Endometrial microvascular endothelial cells (primary cell): ENCODE measurements around the gene ATP2B3. TPM values are rescaled to one million over a fixed set of nuclear protein-coding genes. Genes with fewer than 3 reads are reported as not detected.

Source experiments
- in situ Hi-C: cut with HindIII; loops from 2 replicates; pipeline ENCODE4 v1.10.0; 2017; ENCODE audit warnings: low sequenced_read_pairs, low pct_unique_long_range_greater_than_20kb; ENCODE audit errors: inconsistent ontology term
- total RNA-seq: library from RNA; depleted of rRNA; stranded (reverse); fragments of >200 nt; gene quantifications from one replicate; pipeline ENCODE4 v1.2.3, GENCODE V29; 2015; ENCODE audit errors: inconsistent ontology term

Gene ATP2B3
- total RNA-seq, 1 donor from 2014 or later = not detected

DNA sequence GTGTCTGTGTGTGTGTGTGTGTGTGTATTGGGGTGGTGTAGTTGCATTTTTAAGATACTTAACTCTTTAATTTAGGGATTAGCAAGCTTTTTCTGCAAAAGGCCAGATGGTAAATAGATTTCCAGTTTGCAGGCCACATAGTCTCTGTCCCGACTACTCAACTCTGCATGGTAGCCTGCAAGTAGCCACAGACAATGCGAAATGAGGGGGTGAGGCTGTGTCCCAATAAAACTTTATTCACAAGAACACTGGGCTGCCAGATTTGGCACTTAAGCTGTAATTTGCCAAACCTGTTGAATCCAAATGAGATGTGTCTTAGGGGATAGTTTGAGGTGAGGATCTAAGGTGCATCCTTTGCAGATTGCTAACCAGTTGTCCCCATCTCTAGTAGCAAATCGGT, 6.8 kb downstream of the ATP2B3 start:
- in situ Hi-C loops = no loop called here

DNA sequence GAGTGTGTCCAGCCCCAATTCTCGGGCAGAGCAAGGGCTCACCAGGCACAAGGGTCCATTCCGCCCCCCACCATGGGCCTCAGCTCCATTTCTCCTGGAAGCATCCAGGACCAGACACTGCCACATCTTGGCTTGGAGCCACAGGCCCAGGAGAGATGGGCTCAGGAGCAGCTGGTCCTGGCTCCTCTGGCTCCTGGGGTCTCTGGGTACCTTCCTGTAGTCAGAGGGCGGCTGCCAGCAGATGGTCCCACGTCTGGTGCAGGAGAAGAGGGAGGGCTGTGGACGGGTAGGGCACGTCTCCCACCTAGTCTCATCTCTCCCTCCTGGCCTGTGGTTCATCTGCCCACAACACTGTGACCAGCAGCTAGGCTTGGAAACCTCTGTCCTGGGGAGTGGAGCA, 8.0 kb downstream of the ATP2B3 start:
- in situ Hi-C loops = no loop called here

DNA sequence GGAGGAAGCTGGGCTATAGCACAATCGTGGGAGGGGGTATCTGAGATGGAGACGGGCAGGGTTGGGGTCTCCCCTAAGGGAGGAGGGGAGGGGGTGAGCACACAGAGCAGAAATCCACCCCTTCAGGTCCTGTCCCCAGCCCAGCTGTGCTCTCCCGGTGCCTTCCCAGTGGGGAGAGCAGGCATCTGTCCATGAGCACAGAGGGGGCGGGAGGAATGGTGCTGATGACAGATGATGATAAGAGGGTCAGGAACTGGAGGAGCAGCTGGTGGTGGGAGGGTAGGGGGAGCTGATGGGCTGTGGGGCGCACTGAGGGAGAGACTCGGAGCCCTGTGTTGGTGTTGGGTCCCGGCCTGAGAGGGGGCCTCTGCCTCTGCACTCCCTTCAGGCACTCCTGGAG, 8.6 kb downstream of the ATP2B3 start:
- in situ Hi-C loops = no loop called here

DNA sequence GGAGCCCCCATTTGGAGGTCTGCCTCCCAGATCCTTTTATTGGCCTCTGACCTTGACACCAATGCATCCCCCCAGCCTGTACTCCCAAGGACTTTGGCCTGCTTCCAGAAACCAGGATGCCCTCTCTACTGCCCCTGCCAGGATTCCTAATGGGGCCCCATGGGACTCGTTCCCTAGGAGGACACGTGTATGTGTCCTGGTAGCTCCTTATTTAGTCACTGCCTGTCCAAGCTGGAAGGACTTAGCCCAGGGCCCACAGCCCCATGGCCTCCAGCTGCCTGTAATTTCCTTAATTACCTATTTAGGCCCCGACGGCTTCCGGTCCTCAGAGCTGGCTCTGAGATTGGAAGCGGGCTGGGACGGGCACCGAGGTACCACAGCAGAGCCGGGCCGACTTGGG, 9.4 kb downstream of the ATP2B3 start:
- in situ Hi-C loops = no loop called here

DNA sequence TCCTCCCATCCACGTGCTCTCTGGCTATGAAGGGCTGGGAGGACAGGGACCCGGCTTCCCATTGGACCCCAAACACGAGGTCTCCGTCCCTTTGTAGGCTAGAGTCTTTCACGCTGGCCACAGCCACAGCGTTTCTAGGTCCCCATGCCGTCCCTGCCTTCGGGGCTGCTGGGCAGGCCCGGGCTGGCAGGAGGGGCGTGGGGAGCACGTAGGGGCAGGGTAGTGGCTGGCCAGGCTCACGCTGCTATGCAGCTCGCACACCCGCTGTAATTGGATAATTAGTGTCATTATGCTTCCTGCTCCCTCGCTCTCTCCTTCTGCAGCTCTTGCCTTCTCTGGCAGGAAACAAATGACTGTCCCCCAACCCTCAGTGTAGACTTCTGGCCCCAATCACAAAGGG, 9.8 kb downstream of the ATP2B3 start:
- in situ Hi-C loops = no loop called here

DNA sequence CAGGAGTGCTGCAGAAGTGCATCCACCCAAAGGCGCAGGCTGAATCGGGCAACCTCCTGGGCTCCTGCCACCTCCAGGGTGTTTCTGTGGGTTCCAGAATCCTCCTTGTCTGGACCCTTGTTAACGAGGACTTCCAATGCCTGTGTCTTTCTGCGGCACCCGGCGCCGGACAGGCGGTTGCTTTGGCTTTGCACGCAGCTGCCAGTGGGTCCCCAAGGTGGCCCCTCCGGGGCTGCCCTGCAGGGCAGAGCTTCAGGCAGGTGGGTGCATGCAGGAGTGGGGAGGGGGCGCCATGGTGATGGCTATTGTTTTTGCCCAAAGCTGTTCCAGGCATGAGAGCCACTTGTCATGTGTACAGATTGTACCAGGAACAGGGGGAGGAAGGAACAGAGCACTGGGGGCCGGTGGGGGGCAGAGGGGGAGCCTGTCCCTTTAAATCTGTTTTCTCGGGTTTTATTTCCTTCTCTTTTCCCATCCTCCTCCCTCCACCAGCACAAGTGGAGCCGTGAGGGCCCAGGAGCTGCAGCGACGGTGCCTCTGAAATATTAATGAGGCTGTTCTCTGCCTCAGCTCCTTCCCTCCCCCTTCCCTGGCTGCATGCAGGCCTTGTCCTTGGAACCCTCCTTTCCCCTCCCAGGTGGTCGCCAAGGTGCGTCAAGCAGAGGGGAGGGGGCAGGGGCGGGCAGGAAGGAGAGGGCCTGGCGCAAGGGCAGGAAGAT, 13.1 kb downstream of the ATP2B3 start:
- in situ Hi-C loops = no loop called here

DNA sequence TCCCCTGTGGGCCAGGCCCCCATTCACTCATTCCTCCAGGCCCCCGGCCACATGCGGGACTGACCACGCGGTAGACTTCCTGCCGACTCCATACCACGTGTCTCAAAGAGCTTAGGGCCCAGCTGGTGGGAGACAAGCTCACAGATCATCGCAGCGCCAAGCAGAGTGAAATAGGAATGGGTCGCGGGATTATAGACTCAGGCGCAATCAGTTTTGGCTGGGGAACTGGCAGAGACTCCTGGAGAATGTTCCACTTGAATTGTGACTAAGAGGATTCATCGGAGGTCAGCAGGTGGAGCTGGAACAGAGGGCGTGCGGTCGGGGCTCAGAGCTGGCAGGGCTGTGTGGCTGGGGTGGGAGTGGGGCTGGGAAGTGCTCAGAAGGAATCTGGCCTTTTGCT, 15.6 kb downstream of the ATP2B3 start:
- in situ Hi-C loops = no loop called here

DNA sequence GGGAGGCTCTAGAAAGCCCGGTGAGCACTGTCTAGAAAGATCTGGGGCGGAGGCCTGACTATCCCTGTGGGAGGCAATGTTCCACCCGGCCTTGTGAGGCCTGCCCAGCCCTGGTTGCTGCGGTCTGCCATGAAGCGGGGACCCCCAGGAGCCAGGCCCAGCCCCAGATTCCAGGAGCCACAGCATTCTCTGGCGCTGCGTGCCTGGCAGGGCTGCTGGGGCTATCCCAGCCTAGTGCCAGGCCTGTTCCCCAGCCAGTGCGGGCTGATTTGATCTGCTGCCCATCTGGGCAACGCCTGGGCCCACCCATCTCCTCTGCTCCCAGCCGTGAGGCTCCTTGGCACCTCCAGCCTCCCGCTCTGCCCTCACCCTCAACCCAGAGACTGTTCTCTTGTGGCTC, 19.6 kb downstream of the ATP2B3 start:
- in situ Hi-C loops = no loop called here

DNA sequence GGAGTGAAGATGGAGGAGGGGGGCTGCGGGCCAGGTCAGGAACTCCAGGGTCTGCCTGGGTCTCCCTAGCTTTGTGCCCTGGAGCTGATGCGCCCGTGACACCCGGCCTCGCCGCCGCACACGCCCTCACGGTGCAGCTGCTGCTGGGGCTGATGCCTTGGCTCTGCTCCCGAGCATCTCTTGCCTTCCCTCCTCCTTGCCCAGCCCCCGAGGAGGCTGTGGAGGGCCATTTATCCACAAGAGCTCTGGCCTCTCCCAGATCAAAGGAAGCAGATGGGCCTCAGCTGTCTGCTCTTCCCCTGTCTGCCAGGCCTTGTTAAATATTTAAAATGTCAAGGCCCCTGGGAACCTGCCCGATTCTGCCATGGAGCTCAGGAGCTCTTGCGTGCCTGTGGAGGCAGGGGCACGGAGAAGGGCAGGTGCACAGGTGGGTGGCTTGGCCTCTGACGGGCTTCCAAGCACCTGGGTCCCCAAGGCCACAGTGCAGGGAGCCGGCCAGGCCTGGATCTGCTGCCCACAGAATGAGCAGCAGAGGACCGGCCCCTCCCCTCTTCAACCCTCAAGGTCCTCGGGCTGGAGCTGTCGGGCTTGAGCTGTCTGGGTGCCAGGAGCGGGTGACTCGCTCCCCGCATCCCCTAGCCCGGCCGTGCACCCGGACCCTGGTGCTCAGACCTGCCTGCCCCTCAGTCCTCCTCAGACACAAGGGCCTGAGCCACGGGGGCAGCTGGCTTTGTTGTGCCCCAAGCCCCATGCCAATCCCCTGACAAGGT, 20.3 kb downstream of the ATP2B3 start:
- in situ Hi-C loops = no loop called here

DNA sequence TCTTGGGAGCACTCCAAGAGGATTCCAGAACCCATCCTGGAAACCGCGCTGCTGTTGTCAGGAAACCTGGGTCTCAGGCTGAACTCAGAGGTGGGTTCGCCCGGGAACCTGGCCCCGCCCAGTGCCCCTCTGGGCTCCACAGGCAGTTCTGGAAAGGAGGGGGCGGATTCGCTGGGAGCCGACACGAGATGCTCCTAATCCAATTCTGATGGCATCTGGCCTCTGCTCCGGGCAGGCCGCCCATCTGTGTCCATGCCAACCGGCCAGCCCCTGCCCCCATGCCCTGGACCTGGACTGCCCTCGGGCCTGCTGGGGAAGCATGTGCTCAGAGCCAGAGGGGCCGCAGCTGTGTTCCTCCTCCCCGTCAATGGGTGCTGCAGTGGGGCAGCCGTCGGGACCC, 21.0 kb downstream of the ATP2B3 start:
- in situ Hi-C loops = no loop called here

DNA sequence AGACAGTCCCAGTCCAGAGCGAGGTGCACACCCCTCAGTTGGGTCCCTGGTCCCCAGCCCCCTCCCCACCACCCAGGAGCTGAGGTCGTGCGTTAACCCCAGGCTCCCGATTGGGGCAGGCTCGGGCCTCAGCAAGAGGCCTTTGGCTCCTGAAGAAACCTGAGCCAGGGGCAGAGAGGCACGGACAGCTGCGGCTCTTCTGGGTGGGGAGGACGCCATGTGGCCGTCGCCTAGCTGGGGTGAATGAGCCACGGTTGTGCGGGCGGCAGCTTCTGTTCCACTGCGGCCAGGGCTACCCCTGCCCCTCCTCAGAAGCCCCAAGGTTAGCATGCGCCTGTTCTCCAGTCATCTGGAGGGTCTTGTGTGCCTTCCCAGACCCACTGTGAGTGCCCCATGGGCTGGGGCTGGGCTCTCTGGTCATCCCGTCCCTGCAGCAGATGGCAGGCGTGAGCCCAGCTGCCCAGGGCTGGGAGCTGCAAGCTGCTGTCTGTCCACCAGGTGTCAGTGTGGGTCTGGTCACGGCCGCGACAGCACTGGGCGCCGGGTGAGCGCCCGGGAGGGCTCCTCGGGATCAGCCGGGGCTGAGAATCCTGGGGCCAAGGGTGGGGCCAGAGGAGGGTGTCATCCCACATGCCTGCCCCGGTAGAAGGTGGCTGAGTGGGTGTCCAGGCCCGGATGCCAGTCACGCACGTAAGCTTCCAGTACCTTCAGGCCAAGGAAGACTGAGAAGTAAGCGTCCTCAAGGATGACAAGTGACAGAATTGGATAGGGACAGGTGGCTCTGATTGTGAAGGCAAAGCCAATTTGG, 21.9 kb downstream of the ATP2B3 start:
- in situ Hi-C loops = no loop called here

DNA sequence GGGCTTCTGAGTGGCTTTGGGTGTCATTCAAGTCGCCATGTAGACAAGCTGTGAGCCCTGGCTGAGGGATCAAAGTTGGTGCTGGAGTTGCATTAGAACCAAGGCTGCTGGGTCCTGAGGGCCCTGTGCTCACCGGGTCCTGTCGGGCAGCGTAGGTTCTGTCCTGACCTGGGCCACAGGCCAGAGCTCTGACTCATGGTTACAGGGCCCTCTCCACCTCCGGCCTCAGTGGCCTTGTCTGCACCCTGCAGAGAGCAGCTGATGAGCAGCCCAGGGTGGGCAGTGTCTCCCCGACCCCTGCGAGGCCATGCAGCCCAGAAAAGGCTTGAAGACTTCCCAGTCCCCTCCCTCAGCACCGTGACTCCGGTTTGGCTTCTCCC, 22.5 kb downstream of the ATP2B3 start:
- in situ Hi-C loops = no loop called here

DNA sequence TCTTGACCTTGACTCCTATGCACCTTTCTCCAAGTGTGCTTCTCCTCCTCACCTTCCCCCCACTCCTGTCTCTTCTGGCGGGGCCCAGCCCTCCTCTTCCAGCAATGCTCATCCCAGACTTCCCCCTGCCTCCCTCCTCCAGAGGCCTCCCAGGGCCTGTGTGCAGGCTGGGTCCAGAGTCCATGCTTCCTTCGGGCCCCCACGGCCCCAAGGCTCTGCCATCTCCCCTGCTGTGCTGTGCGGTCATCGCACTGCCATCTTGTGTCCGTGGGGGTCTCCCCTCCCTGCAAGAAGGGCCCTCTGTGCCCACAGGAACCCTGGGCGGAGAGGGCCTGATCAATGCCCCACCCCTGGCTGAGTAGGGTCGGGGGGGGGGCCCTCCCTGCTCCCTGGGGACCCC, 27.3 kb downstream of the ATP2B3 start:
- in situ Hi-C loops = no loop called here

DNA sequence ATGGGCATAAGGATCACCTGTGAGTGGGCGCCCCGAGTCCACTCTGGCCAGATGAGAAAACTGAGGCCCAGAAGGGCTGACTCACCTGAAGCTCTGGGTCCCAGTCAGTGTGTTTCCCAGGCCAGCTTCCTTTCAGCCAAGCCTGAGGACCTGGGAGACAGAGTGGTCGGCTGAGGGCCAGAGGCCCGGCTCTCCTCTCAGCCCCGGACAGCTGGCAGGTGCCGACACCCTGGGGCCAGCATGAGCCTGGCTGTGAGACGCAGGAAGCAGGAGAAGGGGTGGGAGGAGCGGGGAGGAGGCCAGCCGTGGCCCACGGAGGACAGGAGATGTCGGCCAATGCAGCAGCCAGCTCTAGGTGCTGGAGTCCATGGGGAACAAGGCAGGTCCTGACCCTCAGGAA, 28.9 kb downstream of the ATP2B3 start:
- in situ Hi-C loops = no loop called here

DNA sequence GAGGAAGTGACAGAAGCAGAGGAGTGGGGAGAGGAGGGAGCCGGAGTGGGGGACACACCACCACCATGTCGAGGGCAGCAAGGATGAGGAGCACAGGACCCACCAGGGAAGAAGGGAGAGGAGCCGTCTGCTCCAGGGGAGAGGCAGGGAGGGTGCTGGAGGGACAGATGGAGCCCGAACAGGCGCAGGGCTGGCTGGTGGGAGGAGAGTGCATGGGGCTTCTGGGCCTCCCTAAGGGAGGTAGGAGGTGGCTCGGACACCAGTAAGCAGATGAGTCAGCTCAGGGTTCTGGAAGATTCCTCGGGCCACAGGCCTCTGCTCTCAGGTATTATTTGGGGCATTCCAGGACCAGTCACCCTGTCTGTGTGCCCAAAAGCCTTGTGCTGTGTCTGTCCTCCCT, 29.8 kb downstream of the ATP2B3 start:
- in situ Hi-C loops = no loop called here

DNA sequence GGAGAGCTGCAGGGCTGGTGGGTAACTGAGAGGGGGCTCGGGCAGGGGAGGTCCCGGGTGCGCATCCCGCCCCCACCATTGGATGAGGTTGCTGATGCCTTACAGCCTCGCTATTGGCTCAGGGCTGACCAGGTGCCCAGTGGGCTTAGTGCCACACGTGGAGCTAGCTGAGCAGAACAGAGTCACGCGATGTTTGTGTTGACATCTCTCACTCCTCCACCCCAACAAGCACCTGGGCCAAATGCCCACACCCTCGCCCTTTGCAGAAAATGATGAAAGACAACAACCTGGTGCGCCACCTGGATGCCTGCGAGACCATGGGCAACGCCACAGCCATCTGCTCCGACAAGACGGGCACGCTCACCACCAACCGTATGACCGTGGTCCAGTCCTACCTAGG, 31.8 kb downstream of the ATP2B3 start:
- in situ Hi-C loops = no loop called here

DNA sequence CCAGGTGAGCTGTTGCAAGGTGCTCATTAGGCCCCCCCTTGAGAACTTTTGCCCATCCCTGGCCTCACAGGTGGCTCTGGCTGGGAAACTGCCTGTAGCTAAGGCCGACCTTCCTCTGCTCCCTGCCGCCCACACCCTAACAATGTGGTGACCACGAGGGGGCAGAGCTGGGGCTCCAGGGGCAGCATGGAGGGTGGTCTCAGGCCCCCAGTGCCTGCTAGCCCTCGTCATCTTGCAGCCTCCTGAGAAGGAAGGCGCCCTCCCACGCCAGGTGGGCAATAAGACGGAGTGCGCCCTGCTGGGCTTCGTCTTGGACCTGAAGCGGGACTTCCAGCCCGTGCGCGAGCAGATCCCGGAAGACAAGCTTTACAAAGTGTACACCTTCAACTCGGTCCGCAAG, 32.4 kb downstream of the ATP2B3 start:
- in situ Hi-C loops = no loop called here

DNA sequence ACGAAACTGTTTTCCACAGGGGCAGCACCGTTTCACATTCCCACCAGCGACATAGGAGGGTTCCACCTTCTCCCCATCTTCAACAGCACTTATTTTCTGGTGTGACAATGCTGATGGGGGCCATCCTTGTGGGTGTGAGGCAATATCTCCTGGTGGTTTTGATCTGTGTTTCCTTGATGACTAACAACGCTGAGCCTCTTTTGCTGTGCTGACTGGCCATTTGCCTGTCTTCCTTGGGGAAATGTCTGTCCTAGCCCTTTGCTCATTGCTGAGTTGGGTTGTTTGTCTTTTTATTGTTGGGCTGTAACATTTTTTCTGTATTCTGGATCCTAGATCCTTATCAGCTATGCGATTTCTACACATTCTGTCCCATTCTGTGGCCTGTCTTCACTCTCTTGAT, 33.7 kb downstream of the ATP2B3 start:
- in situ Hi-C loops = no loop called here

DNA sequence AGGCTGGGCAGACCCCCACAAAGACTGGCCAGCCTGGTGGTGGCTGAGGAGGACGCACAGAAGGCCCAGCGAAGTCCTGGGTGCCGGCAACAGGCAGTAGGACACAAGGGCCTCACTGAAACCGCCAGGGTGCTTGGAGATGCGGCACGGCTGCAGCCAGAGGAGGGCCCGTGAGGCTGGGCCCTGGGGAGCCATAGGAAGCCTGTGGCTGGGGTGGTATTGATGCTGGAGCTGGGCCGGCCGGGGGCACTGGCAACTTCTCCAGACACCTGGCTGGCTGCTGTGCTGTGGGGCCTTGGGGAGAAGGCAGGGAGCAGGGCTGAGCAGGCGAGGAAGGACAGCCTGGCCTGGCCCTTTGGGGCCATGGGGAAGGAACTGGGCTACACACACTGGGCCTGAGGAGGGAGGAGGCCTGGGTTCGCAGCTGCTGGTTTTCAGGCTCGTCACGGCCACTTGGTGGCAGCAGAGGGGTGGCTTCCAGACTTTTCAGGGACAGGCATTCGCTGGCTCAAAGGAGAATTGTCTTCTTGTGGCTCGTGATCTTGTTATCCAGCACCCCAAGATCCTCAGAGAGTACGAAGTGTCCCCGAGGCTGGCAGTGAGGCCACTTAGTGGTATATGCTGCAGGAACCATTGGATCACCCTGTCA, 37.2 kb downstream of the ATP2B3 start:
- in situ Hi-C loops = no loop called here
